ENCODE data around the gene KDM6A.

- TF ChIP-seq GATA3 (IDR thresholded peaks at IDR 0.05; ENCODE audit: low read depth, low read length) (no peak), GATA2 (IDR thresholded peaks at IDR 0.05; ENCODE audit: low read depth, low read length) (no peak)
Measured at GRCh38 chrX:45024501-45024900, 151.5 kb downstream of the KDM6A start.

All from SH-SY5Y (cell line).